ENCODE data around the gene TMEFF2. TPM values are rescaled to one million over a fixed set of nuclear protein-coding genes. Genes with fewer than 3 reads are reported as not detected.

Gene TMEFF2
- total and polyA plus RNA-seq, 2 of the 4 experiments (the other 2 are of a cell fraction), result 1.3 to 3.0 TPM

GRCh38 chr2:192067631-192068030, 127.1 kb downstream of the TMEFF2 start:
- Histone ChIP-seq H3K9ac (ENCODE audit: low read depth, low read length) (no peak overlapping the region), H2BK20ac (ENCODE audit: low read depth, low read length) (no peak overlapping the region), H3K27ac (ENCODE audit: insufficient read depth, low read length) (no peak overlapping the region), H2BK120ac (ENCODE audit: low read depth, low read length) (no peak overlapping the region), H3K27me3 (ENCODE audit: control insufficient read depth, insufficient read depth, low read length) (no peaks in the 10 kb centered on the region), H3K9me1 (ENCODE audit: insufficient read depth, low read length) (no peaks in the 10 kb centered on the region), H4K8ac (ENCODE audit: low read depth in 2 of 2, low read length in 2 of 2) (no peak overlapping the region), H2AK9ac (replicated peaks; ENCODE audit: low read depth, low read length, poor library complexity) (no peak overlapping the region), H3K36me3 (ENCODE audit: control insufficient read depth, insufficient read depth, low read length) (no peaks in the 10 kb centered on the region), H3K9me3 (ENCODE audit: control insufficient read depth, insufficient read depth, low read length) (no peaks in the 10 kb centered on the region), H3K79me1 (ENCODE audit: low read depth in 1 of 2, low read length in 2 of 2) (no peaks in the 10 kb centered on the region), H3K18ac (ENCODE audit: low read depth, low read length) (no peak overlapping the region), H3K56ac (ENCODE audit: extremely low read depth, insufficient read depth, low read length) (no peak overlapping the region), H4K91ac (ENCODE audit: insufficient read depth, low read depth, low read length) (no peak overlapping the region), H3K4me3 (ENCODE audit: insufficient read depth, low read depth, low read length) (no peak overlapping the region), H3K14ac (replicated peaks; ENCODE audit: low read depth, low read length) (no peak overlapping the region), H4K5ac (ENCODE audit: low read depth, low read length) (no peak overlapping the region), H2BK5ac (ENCODE audit: low read depth, low read length, poor library complexity, severe bottlenecking) (no peak overlapping the region), H3K4me1 (ENCODE audit: control insufficient read depth, insufficient read depth, low read length) (no peaks in the 10 kb centered on the region), H4K20me1 (ENCODE audit: insufficient read depth, low read length) (no peaks in the 10 kb centered on the region), H3K4ac (ENCODE audit: low read depth, low read length) (no peak overlapping the region), H3K23ac (ENCODE audit: low read depth, low read length) (no peak overlapping the region), H2BK15ac (ENCODE audit: low read depth, low read length) (no peak overlapping the region), H2AK5ac (ENCODE audit: low read depth, low read length) (no peak overlapping the region), H3K4me2 (ENCODE audit: low read depth, low read length) (no peak overlapping the region), H2AFZ (replicated peaks; ENCODE audit: low read length, poor library complexity) (no peak overlapping the region)
- ATAC-seq (ENCODE audit: low read depth) (no peak), DNase-seq (no peak)
- TF ChIP-seq MAFK (IDR thresholded peaks at IDR 0.05; ENCODE audit: low read depth, low read length), result no peak
- BruUV-seq (replicated peaks), result no TSS peak
- intact Hi-C loops (cut with micrococcal nuclease), result no loop called here
- no CpG with 5 or more reads among the region's 1 CpG for WGBS, 2 experiments (ENCODE audit: extremely low coverage in 2 of 2, insufficient read length in 1 of 2)
- CTCF ChIA-PET, result no interaction called here
- in situ Hi-C loops (cut with MboI; ENCODE audit: low sequenced_read_pairs), result no loop called here
- POLR2A ChIA-PET (ENCODE audit: unreplicated experiment), result no interaction called here
- dilution Hi-C loops (cut with HindIII; ENCODE audit: low sequenced_read_pairs, unreplicated experiment), result no loop called here

All from IMR-90 (cell line).